Measurements from ENCODE around the gene CEACAM5.

The CEACAM5 gene

GRCh38 chr19:41697198-41697855 lies 11.1 kb upstream of the CEACAM5 start:
- TF ChIP-seq CTCF (IDR thresholded peaks at IDR 0.05; ENCODE audit: unreplicated experiment in 3 of 3) = no peak
- no peak overlapping the region for H3K4me3 Mint-ChIP-seq
- H3K36me3 Mint-ChIP-seq (ENCODE audit: low read depth) = no peaks in the 10 kb centered on the region
- no peaks in the 10 kb centered on the region for H3K4me1 Mint-ChIP-seq
- no peaks in the 10 kb centered on the region for H3K27me3 Mint-ChIP-seq (ENCODE audit: low read depth)
- peaks cover 33% of the 10 kb centered on the region for H3K9me3 Mint-ChIP-seq
- no peak overlapping the region for H3K27ac Mint-ChIP-seq

GRCh38 chr19:41698746-41699230 lies 9.6 kb upstream of the CEACAM5 start:
- Mint-ChIP-seq H3K36me3 (ENCODE audit: low read depth) (no peaks in the 10 kb centered on the region), H3K27me3 (ENCODE audit: low read depth) (no peaks in the 10 kb centered on the region), H3K27ac (no peak overlapping the region), H3K4me1 (no peaks in the 10 kb centered on the region), H3K9me3 (peaks cover 26% of the 10 kb centered on the region), H3K4me3 (no peak overlapping the region)
- TF ChIP-seq CTCF (IDR thresholded peaks at IDR 0.05; ENCODE audit: unreplicated experiment in 3 of 3) = no peak

- Mint-ChIP-seq H3K27me3 (ENCODE audit: low read depth) (peaks cover under 1% of the 10 kb centered on the region), H3K4me3 (no peak overlapping the region), H3K27ac (no peak overlapping the region), H3K9me3 (peaks cover 25% of the 10 kb centered on the region), H3K4me1 (no peaks in the 10 kb centered on the region), H3K36me3 (ENCODE audit: low read depth) (no peaks in the 10 kb centered on the region)
- TF ChIP-seq CTCF (IDR thresholded peaks at IDR 0.05; ENCODE audit: unreplicated experiment in 3 of 3) = no peak
Measured at GRCh38 chr19:41699231-41699967, 9.0 kb upstream of the CEACAM5 start.

- Mint-ChIP-seq H3K4me1 (no peaks in the 10 kb centered on the region), H3K9me3 (peaks cover 26% of the 10 kb centered on the region), H3K4me3 (no peak overlapping the region), H3K27ac (no peak overlapping the region), H3K27me3 (ENCODE audit: low read depth) (peaks cover 5% of the 10 kb centered on the region), H3K36me3 (ENCODE audit: low read depth) (no peaks in the 10 kb centered on the region)
- TF ChIP-seq CTCF (IDR thresholded peaks at IDR 0.05; ENCODE audit: unreplicated experiment in 3 of 3) = no peak
Measured at GRCh38 chr19:41699968-41700323, 8.5 kb upstream of the CEACAM5 start.

- TF ChIP-seq CTCF (IDR thresholded peaks at IDR 0.05; ENCODE audit: unreplicated experiment in 3 of 3) = no peak
- Mint-ChIP-seq H3K27me3 (ENCODE audit: low read depth) (peaks cover 5% of the 10 kb centered on the region), H3K9me3 (peaks cover 27% of the 10 kb centered on the region), H3K27ac (no peak overlapping the region), H3K4me1 (no peaks in the 10 kb centered on the region), H3K4me3 (no peak overlapping the region), H3K36me3 (ENCODE audit: low read depth) (no peaks in the 10 kb centered on the region)
Measured at GRCh38 chr19:41700381-41701195, 7.8 kb upstream of the CEACAM5 start.
